ENCODE measurements around the gene OCA2. TPM values are rescaled to one million over a fixed set of nuclear protein-coding genes. Genes with fewer than 3 reads are reported as not detected.

Gene OCA2
- total RNA-seq, 1 donor from 2014 or later, result 2.8 TPM

DNA sequence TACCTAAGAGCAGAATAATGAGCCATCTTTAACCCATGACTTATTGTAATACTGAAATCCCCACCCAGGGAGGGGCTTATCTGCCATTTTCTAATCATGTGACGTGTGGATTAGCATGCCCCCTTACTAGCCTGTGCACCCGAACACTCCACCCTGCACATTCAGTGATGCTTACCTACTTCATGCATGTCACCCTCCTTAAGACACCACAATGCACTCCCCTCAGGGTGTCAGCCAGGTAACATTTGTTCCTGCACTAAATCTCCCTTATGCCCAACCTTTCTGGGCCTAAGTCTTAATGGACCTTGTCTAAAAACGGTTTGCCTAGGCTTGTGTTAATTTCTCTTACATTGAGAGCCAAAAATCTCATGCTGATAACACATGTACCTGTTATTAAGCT lies 336.6 kb downstream of the OCA2 start:
- Mint-ChIP-seq H3K9me3 (peaks cover 4% of the 10 kb centered on the region), H3K4me1 (ENCODE audit: unreplicated experiment) (no peaks in the 10 kb centered on the region), H3K4me3 (no peak overlapping the region), H3K36me3 (no peaks in the 10 kb centered on the region), H3K27ac (no peak overlapping the region), H3K27me3 (peaks cover 4% of the 10 kb centered on the region)
- TF ChIP-seq, protein P1, sequence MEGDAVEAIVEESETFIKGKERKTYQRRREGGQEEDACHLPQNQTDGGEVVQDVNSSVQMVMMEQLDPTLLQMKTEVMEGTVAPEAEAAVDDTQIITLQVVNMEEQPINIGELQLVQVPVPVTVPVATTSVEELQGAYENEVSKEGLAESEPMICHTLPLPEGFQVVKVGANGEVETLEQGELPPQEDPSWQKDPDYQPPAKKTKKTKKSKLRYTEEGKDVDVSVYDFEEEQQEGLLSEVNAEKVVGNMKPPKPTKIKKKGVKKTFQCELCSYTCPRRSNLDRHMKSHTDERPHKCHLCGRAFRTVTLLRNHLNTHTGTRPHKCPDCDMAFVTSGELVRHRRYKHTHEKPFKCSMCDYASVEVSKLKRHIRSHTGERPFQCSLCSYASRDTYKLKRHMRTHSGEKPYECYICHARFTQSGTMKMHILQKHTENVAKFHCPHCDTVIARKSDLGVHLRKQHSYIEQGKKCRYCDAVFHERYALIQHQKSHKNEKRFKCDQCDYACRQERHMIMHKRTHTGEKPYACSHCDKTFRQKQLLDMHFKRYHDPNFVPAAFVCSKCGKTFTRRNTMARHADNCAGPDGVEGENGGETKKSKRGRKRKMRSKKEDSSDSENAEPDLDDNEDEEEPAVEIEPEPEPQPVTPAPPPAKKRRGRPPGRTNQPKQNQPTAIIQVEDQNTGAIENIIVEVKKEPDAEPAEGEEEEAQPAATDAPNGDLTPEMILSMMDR (conservative IDR thresholded peaks at IDR 0.05), result no peak
- DNase-seq (ENCODE audit: extremely low spot score, unreplicated experiment), result no peak

DNA sequence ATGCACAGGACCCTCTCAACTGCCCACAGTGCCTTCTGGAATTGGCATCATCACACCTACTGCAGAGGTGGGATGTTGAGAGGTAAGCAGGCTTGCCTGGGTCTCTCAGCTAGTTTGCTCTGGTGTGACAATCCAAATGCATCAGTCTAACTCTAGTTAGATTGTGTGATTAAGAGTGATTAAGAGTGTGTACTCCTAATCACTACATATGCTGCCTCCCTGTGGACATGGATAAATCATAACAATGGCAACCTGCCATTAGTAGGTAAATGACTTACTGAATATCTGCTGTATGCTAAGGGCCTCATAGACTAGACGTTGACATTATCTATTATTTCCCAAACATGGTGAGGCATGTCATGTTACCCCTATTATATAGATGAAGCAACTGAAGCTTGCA lies 342.1 kb downstream of the OCA2 start:
- Mint-ChIP-seq H3K27ac (no peak overlapping the region), H3K4me1 (ENCODE audit: unreplicated experiment) (no peaks in the 10 kb centered on the region), H3K9me3 (peaks cover 4% of the 10 kb centered on the region), H3K27me3 (peaks cover 10% of the 10 kb centered on the region), H3K36me3 (no peaks in the 10 kb centered on the region), H3K4me3 (no peak overlapping the region)
- TF ChIP-seq, protein P1 (conservative IDR thresholded peaks at IDR 0.05), result no peak
- DNase-seq (ENCODE audit: extremely low spot score, unreplicated experiment), result no peak

GRCh38 chr15:27752691-27753090 lies 346.4 kb downstream of the OCA2 start:
- Mint-ChIP-seq H3K9me3 (peaks cover 1% of the 10 kb centered on the region), H3K27me3 (peaks cover 6% of the 10 kb centered on the region), H3K27ac (no peak overlapping the region), H3K4me3 (no peak overlapping the region), H3K36me3 (no peaks in the 10 kb centered on the region), H3K4me1 (ENCODE audit: unreplicated experiment) (no peaks in the 10 kb centered on the region)
- DNase-seq (ENCODE audit: extremely low spot score, unreplicated experiment), result no peak
- TF ChIP-seq, protein P1 (conservative IDR thresholded peaks at IDR 0.05), result no peak

DNA sequence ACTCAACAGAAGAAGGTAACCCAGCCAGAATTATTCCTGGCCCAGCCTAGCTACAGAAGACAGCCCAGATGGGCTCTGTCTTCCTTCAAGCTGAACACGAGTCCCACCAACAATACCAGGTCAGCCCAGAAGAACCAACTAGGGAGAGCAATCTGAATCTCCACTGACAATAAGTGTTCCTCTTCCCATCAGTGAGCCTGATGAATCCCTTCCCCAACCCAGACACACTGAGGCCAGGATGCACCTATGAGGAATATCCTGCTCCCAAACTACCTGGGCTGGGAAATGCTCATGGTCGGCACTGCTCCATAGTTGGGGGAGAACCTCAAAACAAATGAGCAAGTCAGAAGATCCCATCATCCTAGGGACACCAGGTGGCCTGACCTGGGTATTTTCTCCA lies 351.1 kb downstream of the OCA2 start:
- H3K36me3 Mint-ChIP-seq, result no peaks in the 10 kb centered on the region
- H3K27me3 Mint-ChIP-seq, result no peaks in the 10 kb centered on the region
- no peak overlapping the region for H3K4me3 Mint-ChIP-seq
- H3K4me1 Mint-ChIP-seq (ENCODE audit: unreplicated experiment), result no peaks in the 10 kb centered on the region
- TF ChIP-seq, protein P1 (conservative IDR thresholded peaks at IDR 0.05), result no peak
- H3K9me3 Mint-ChIP-seq, result no peaks in the 10 kb centered on the region
- no peak for DNase-seq (ENCODE audit: extremely low spot score, unreplicated experiment)
- no peak overlapping the region for H3K27ac Mint-ChIP-seq

GRCh38 chr15:27746401-27746955 lies 352.6 kb downstream of the OCA2 start:
- Mint-ChIP-seq H3K4me3 (no peak overlapping the region), H3K4me1 (ENCODE audit: unreplicated experiment) (peaks cover 4% of the 10 kb centered on the region), H3K9me3 (no peaks in the 10 kb centered on the region), H3K27me3 (peaks cover 6% of the 10 kb centered on the region), H3K36me3 (no peaks in the 10 kb centered on the region), H3K27ac (no peak overlapping the region)
- TF ChIP-seq, protein P1 (conservative IDR thresholded peaks at IDR 0.05), result no peak
- no peak for DNase-seq (ENCODE audit: extremely low spot score, unreplicated experiment)

DNA sequence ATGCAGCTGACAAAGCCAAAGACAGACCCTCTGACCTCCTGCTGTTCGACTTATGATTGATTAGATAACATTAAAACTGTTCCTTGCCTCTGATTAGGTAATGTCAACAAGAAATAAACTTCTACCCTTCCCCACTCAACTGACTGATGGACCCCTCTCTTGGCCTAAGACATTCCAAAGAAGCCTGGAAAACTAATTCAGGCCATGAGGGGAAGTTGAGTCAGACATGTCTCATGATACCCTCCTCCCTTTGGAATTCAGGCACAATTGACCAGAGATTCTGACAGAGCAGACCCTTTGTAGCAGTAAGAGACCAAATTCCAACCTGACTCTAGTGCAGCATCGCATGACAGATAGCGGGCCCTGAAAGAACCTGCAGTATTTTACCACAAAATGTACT lies 354.5 kb downstream of the OCA2 start:
- Mint-ChIP-seq H3K27ac (no peak overlapping the region), H3K4me3 (no peak overlapping the region)
- DNase-seq (ENCODE audit: extremely low spot score, unreplicated experiment), result no peak

More for the DNA sequence above, 354.5 kb downstream of the OCA2 start:
- TF ChIP-seq, protein P1 (conservative IDR thresholded peaks at IDR 0.05), result no peak
- Mint-ChIP-seq H3K27me3 (peaks cover 6% of the 10 kb centered on the region), H3K4me1 (ENCODE audit: unreplicated experiment) (peaks cover 9% of the 10 kb centered on the region), H3K9me3 (peaks cover 3% of the 10 kb centered on the region), H3K36me3 (no peaks in the 10 kb centered on the region)

Measured in type B pancreatic cell (in vitro differentiated cells).